ENCODE results near the gene CFAP20.
A peak's percentile ranks its signal among the peaks of the same experiment; 100 is the strongest.

CFAP20 gene

GRCh38 chr16:58129097-58129936 lies at the start of gene CFAP20:
CFAP20 (minus strand) TSS chr16:58129381; CDS start chr16:58129115, 266 bp downstream.
- DNase-seq, result peak; percentile 99

- no peak for DNase-seq
These were observed 48.2 kb upstream of the CFAP20 start for GRCh38 chr16:58177353-58177710.

- no peak for DNase-seq
These were observed 47.6 kb upstream of the CFAP20 start for GRCh38 chr16:58176608-58177352.

- DNase-seq, result no peak
These were observed 41.0 kb upstream of the CFAP20 start for GRCh38 chr16:58170223-58170622.

GRCh38 chr16:58160855-58161254 lies 31.7 kb upstream of the CFAP20 start:
- no peak for DNase-seq

GRCh38 chr16:58158725-58159124 lies 29.5 kb upstream of the CFAP20 start:
- DNase-seq, result no peak

GRCh38 chr16:58157951-58158540 lies 28.9 kb upstream of the CFAP20 start:
- DNase-seq, result no peak

- no peak for DNase-seq
These were observed 28.1 kb upstream of the CFAP20 start for GRCh38 chr16:58157239-58157638.

GRCh38 chr16:58155839-58156238 lies 26.7 kb upstream of the CFAP20 start:
- DNase-seq, result no peak

GRCh38 chr16:58154345-58154744 lies 25.2 kb upstream of the CFAP20 start:
- DNase-seq, result no peak

GRCh38 chr16:58152246-58152868 lies 23.2 kb upstream of the CFAP20 start:
- no peak for DNase-seq

GRCh38 chr16:58148526-58148925 lies 19.3 kb upstream of the CFAP20 start:
- DNase-seq, result no peak

GRCh38 chr16:58148099-58148498 lies 18.9 kb upstream of the CFAP20 start:
- no peak for DNase-seq

GRCh38 chr16:58138852-58139251 lies 9.7 kb upstream of the CFAP20 start:
- DNase-seq, result no peak

GRCh38 chr16:58137581-58137980 lies 8.4 kb upstream of the CFAP20 start:
- no peak for DNase-seq

- no peak for DNase-seq
These were observed 477 bp downstream of the CFAP20 start for GRCh38 chr16:58128711-58129096.

- DNase-seq, result peak; percentile 30
These were observed 975 bp downstream of the CFAP20 start for GRCh38 chr16:58128181-58128631.

- no peak for DNase-seq
These were observed 1.5 kb downstream of the CFAP20 start for GRCh38 chr16:58127634-58128033.

- DNase-seq, result no peak
These were observed 2.1 kb downstream of the CFAP20 start for GRCh38 chr16:58127033-58127556.

- DNase-seq, result no peak
These were observed 2.7 kb downstream of the CFAP20 start for GRCh38 chr16:58126451-58126961.

- DNase-seq, result no peak
These were observed 3.3 kb downstream of the CFAP20 start for GRCh38 chr16:58125781-58126335.

- DNase-seq, result no peak
These were observed 4.1 kb downstream of the CFAP20 start for GRCh38 chr16:58125041-58125440.

GRCh38 chr16:58124601-58124915 lies 4.6 kb downstream of the CFAP20 start:
- DNase-seq, result no peak

All from retina (tissue), 1 donor.